ENCODE data around the gene ZG16B. TPM values are rescaled to one million over a fixed set of nuclear protein-coding genes. Genes with fewer than 3 reads are reported as not detected.

Gene ZG16B
- total and polyA plus RNA-seq, 2 of the 8 experiments (the other 6 are each of a cell fraction or from before 2014, with no cell fraction given), result 0.11 TPM; not detected in 1

- TF ChIP-seq TCF12 (IDR thresholded peaks at IDR 0.05; ENCODE audit: low read depth, low read length) (no peak), TBP (IDR thresholded peaks at IDR 0.05; ENCODE audit: low read depth, low read length) (no peak), CEBPB (IDR thresholded peaks at IDR 0.05; ENCODE audit: low read depth, low read length) (no peak), RNF2 (IDR thresholded peaks at IDR 0.05; ENCODE audit: borderline replicate concordance, low read depth, low read length, missing control alignments, poor library complexity, severe bottlenecking) (no peak), TAF1 (IDR thresholded peaks at IDR 0.05; ENCODE audit: low read depth, low read length) (no peak), EGR1 (IDR thresholded peaks at IDR 0.05; ENCODE audit: borderline replicate concordance, low read depth, low read length) (no peak), EP300 (IDR thresholded peaks at IDR 0.05; ENCODE audit: borderline replicate concordance in 1 of 2, low read depth in 2 of 2, low read length in 2 of 2) (no peak), PHF8 (conservative IDR thresholded peaks at IDR 0.05; ENCODE audit: low read depth, low read length) (no peak)
- TF ChIP-seq, protein P1, sequence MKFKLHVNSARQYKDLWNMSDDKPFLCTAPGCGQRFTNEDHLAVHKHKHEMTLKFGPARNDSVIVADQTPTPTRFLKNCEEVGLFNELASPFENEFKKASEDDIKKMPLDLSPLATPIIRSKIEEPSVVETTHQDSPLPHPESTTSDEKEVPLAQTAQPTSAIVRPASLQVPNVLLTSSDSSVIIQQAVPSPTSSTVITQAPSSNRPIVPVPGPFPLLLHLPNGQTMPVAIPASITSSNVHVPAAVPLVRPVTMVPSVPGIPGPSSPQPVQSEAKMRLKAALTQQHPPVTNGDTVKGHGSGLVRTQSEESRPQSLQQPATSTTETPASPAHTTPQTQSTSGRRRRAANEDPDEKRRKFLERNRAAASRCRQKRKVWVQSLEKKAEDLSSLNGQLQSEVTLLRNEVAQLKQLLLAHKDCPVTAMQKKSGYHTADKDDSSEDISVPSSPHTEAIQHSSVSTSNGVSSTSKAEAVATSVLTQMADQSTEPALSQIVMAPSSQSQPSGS (IDR thresholded peaks at IDR 0.05; ENCODE audit: low read length), result no peak
Observed at GRCh38 chr16:2786061-2786825, 43.9 kb upstream of the ZG16B start (continued).

All from H1 (cell line).